MCF 10A (cell line): ENCODE results near the gene IRX5. TPM values are rescaled to one million over a fixed set of nuclear protein-coding genes. Genes with fewer than 3 reads are reported as not detected.

Experiments
- BruUV-seq: library from RNA; stranded (reverse); fragments of 400-500 nt; replicated peaks from 2 replicates; lab custom pipeline; 2021; lab: Mats Ljungman, UMichigan
- CTCF ChIA-PET: fragments of 300-600 bp; sonication (Branson Sonifier 250); formaldehyde crosslinking; extraction: SDS; loops from one replicate; lab custom pipeline; 2021; ENCODE audit warnings: antibody characterized with exemption, inconsistent platforms; lab: Yijun Ruan, JAX
- POLR2A ChIA-PET: fragments of 300-600, 350-650 bp; sonication (Branson Sonifier 250); formaldehyde crosslinking; extraction: SDS; loops from one replicate; lab custom pipeline; 2020; ENCODE audit warnings: antibody characterized with exemption, inconsistent platforms; lab: Yijun Ruan, JAX
- DNase-seq: peaks from one replicate; pipeline ENCODE4 v3.0.0-alpha.2; 2018; ENCODE audit not compliant: unreplicated experiment
- H3K27ac Mint-ChIP-seq: one replicate; pipeline ENCODE4 v1.8.0; 2022; ENCODE audit warnings: mild to moderate bottlenecking, low read depth, mixed read lengths; ENCODE audit not compliant: unreplicated experiment
- H3K27me3 Mint-ChIP-seq: one replicate; pipeline ENCODE4 v1.8.0; 2022; ENCODE audit warnings: mixed read lengths; ENCODE audit not compliant: insufficient read depth, unreplicated experiment
- H3K36me3 Mint-ChIP-seq: one replicate; pipeline ENCODE4 v1.8.0; 2022; ENCODE audit warnings: mild to moderate bottlenecking, moderate library complexity, mixed read lengths; ENCODE audit not compliant: insufficient read depth, unreplicated experiment
- H3K4me1 Mint-ChIP-seq: one replicate; pipeline ENCODE4 v1.8.0; 2022; ENCODE audit warnings: mixed read lengths; ENCODE audit not compliant: insufficient read depth, unreplicated experiment
- H3K4me3 Mint-ChIP-seq: one replicate; pipeline ENCODE4 v1.8.0; 2022; ENCODE audit warnings: mild to moderate bottlenecking, moderate library complexity, mixed read lengths; ENCODE audit not compliant: unreplicated experiment
- H3K9me3 Mint-ChIP-seq: one replicate; pipeline ENCODE4 v1.8.0; 2022; ENCODE audit warnings: mixed read lengths; ENCODE audit not compliant: unreplicated experiment
- CTCF ChIP-seq: fragments of 200-600 bp; IDR thresholded peaks from one replicate; pipeline ENCODE4 v1.8.0; 2022; ENCODE audit warnings: antibody characterized with exemption, mild to moderate bottlenecking; ENCODE audit not compliant: unreplicated experiment
- intact Hi-C: fragments of 100-400 bp; cut with micrococcal nuclease; formaldehyde crosslinking; loops from 2 replicates; pipeline ENCODE4 v1.14.1; 2022
- total RNA-seq: library from RNA; stranded (reverse); gene quantifications from 2 replicates; pipeline ENCODE4 v1.2.3, GENCODE V29; 2022

The IRX5 gene
- total RNA-seq, 1 experiment from 2014 or later = 7.8 TPM

GRCh38 chr16:54928411-54929089 is 2.1 kb upstream of the IRX5 start:
- Mint-ChIP-seq H3K27me3 (no peaks in the 10 kb centered on the region), H3K36me3 (peaks cover 30% of the 10 kb centered on the region), H3K4me3 (peak overlapping the region; percentile 88), H3K4me1 (peaks cover 20% of the 10 kb centered on the region), H3K27ac (peak overlapping the region; percentile 97), H3K9me3 (no peaks in the 10 kb centered on the region)
- intact Hi-C loops = loop anchor here (1.0 to 5.0 kb wide), 6 partner anchors 82 to 1155 kb away; no protein-coding TSS in a partner anchor
- DNase-seq = peak; percentile 61
- no TSS peak for BruUV-seq
- ChIA-PET CTCF (interaction anchor here (0.8 to 3.0 kb wide), 5 partner anchors 280 to 1156 kb away, joined by 3 to 11 read pairs (median 5); no protein-coding TSS in a partner anchor), POLR2A (interaction anchor here (0.7 to 17.6 kb wide), 33 partner anchors 6 to 1160 kb away, joined by 3 to 352 read pairs (median 5); partner anchors contain the start of genes IRX3 and IRX5)
- no peak for TF ChIP-seq CTCF

- peak; percentile 17 for TF ChIP-seq CTCF
- intact Hi-C loops = loop anchor here (1.0 to 10.0 kb wide), 10 partner anchors 83 to 1156 kb away; no protein-coding TSS in a partner anchor
- H3K4me1 Mint-ChIP-seq = peaks cover 21% of the 10 kb centered on the region
- ChIA-PET POLR2A (interaction anchor here (0.5 to 17.6 kb wide), 37 partner anchors 7 to 1380 kb away, joined by 3 to 352 read pairs (median 4); partner anchors contain the start of gene IRX3), CTCF (interaction anchor here (0.5 to 3.0 kb wide), 13 partner anchors 114 to 1157 kb away, joined by 3 to 11 read pairs (median 3); no protein-coding TSS in a partner anchor)
- peak overlapping the region; percentile 97 for H3K27ac Mint-ChIP-seq
- H3K4me3 Mint-ChIP-seq = peak overlapping the region; percentile 88
- BruUV-seq = no TSS peak
- H3K36me3 Mint-ChIP-seq = peaks cover 38% of the 10 kb centered on the region
- peak; percentile 99 for DNase-seq
- H3K27me3 Mint-ChIP-seq = no peaks in the 10 kb centered on the region
- no peaks in the 10 kb centered on the region for H3K9me3 Mint-ChIP-seq
Observed at GRCh38 chr16:54929090-54930004, 1.3 kb upstream of the IRX5 start.

GRCh38 chr16:54930869-54931119 is 129 bp downstream of the IRX5 start:
- H3K27ac Mint-ChIP-seq = peak overlapping the region; percentile 97
- no peak for DNase-seq
- H3K27me3 Mint-ChIP-seq = no peaks in the 10 kb centered on the region
- CTCF ChIA-PET = interaction anchor here (0.6 to 1.8 kb wide), 7 partner anchors 8 to 1041 kb away, joined by 3 to 5 read pairs (median 3); no protein-coding TSS in a partner anchor
- POLR2A ChIA-PET = interaction anchor here (0.6 to 17.6 kb wide), 37 partner anchors 8 to 1427 kb away, joined by 3 to 352 read pairs (median 4); partner anchors contain the start of genes AKTIP, FTO, IRX3 and RPGRIP1L
- intact Hi-C loops = loop anchor here (5.0 to 10.0 kb wide), 4 partner anchors 283 to 848 kb away; no protein-coding TSS in a partner anchor
- peaks cover 18% of the 10 kb centered on the region for H3K4me1 Mint-ChIP-seq
- no peaks in the 10 kb centered on the region for H3K9me3 Mint-ChIP-seq
- H3K4me3 Mint-ChIP-seq = peak overlapping the region; percentile 88
- no peak for TF ChIP-seq CTCF
- H3K36me3 Mint-ChIP-seq = peaks cover 52% of the 10 kb centered on the region
- BruUV-seq = no TSS peak
